Brain microvascular endothelial cell (primary cell): Measurements from ENCODE around the gene CCDC120.

ENCODE experiments used
- DNase-seq: peaks from one replicate; pipeline ENCODE4 v3.0.0-alpha.2; 2020
- H3K27ac ChIP-seq: fragments of 250-450 bp; sonication (Bioruptor Pico); 2 replicates; pipeline ENCODE4 v1.5.1; 2020; ENCODE audit warnings: mild to moderate bottlenecking, moderate library complexity
- H3K27me3 ChIP-seq: fragments of 250-450 bp; sonication (Bioruptor Pico); replicated peaks from 2 replicates; pipeline ENCODE4 v1.5.1; 2020; ENCODE audit warnings: mild to moderate bottlenecking
- H3K36me3 ChIP-seq: fragments of 250-450 bp; sonication (Bioruptor Pico); replicated peaks from 2 replicates; pipeline ENCODE4 v1.5.1; 2020; ENCODE audit warnings: mild to moderate bottlenecking
- H3K4me3 ChIP-seq: 2 replicates; pipeline ENCODE4 v1.5.1; 2011; ENCODE audit warnings: low read depth, mild to moderate bottlenecking, control low read depth, low read length, moderate library complexity
- CTCF ChIP-seq: IDR thresholded peaks from 2 replicates; pipeline ENCODE4 v1.5.1; 2011; ENCODE audit warnings: low read depth, mild to moderate bottlenecking, moderate library complexity, low read length, control low read depth, inconsistent platforms; ENCODE audit errors: missing control alignments
- in situ Hi-C: cut with HindIII; loops from 2 replicates; pipeline ENCODE4 v1.10.0; 2017; ENCODE audit warnings: low sequenced_read_pairs, low pct_ligation_motif_present

Gene CCDC120

GRCh38 chrX:49064735-49065134 lies 5.9 kb downstream of the CCDC120 start:
- no peaks in the 10 kb centered on the region for H3K27me3 ChIP-seq
- no peak overlapping the region for H3K4me3 ChIP-seq
- H3K27ac ChIP-seq: no peak overlapping the region
- no peaks in the 10 kb centered on the region for H3K36me3 ChIP-seq
- DNase-seq: no peak
- in situ Hi-C loops: no loop called here
- no peak for TF ChIP-seq CTCF

GRCh38 chrX:49066278-49066677 lies 7.5 kb downstream of the CCDC120 start:
- no peak for TF ChIP-seq CTCF
- H3K27me3 ChIP-seq: no peaks in the 10 kb centered on the region
- in situ Hi-C loops: no loop called here
- H3K4me3 ChIP-seq: no peak overlapping the region
- H3K36me3 ChIP-seq: no peaks in the 10 kb centered on the region
- no peak for DNase-seq
- H3K27ac ChIP-seq: no peak overlapping the region

- no peak for TF ChIP-seq CTCF
- Histone ChIP-seq H3K27ac (no peak overlapping the region), H3K27me3 (no peaks in the 10 kb centered on the region), H3K4me3 (no peak overlapping the region), H3K36me3 (no peaks in the 10 kb centered on the region)
- in situ Hi-C loops: no loop called here
- no peak for DNase-seq
Measured at GRCh38 chrX:49066690-49067089, 7.9 kb downstream of the CCDC120 start.

- Histone ChIP-seq H3K4me3 (no peak overlapping the region), H3K36me3 (no peaks in the 10 kb centered on the region), H3K27ac (no peak overlapping the region), H3K27me3 (no peaks in the 10 kb centered on the region)
- no peak for DNase-seq
- in situ Hi-C loops: no loop called here
- no peak for TF ChIP-seq CTCF
Measured at GRCh38 chrX:49067285-49068120, 8.7 kb downstream of the CCDC120 start.

- in situ Hi-C loops: no loop called here
- Histone ChIP-seq H3K27me3 (no peaks in the 10 kb centered on the region), H3K27ac (no peak overlapping the region), H3K36me3 (no peaks in the 10 kb centered on the region), H3K4me3 (no peak overlapping the region)
- TF ChIP-seq CTCF: no peak
- no peak for DNase-seq
Measured at GRCh38 chrX:49069038-49069437, 10.2 kb downstream of the CCDC120 start.

- no peak for TF ChIP-seq CTCF
- H3K36me3 ChIP-seq: no peaks in the 10 kb centered on the region
- no peak overlapping the region for H3K27ac ChIP-seq
- in situ Hi-C loops: no loop called here
- H3K27me3 ChIP-seq: no peaks in the 10 kb centered on the region
- no peak overlapping the region for H3K4me3 ChIP-seq
- no peak for DNase-seq
Measured at GRCh38 chrX:49070988-49071387, 12.2 kb downstream of the CCDC120 start.
